ENCODE data around the gene BLMH.

DNA sequence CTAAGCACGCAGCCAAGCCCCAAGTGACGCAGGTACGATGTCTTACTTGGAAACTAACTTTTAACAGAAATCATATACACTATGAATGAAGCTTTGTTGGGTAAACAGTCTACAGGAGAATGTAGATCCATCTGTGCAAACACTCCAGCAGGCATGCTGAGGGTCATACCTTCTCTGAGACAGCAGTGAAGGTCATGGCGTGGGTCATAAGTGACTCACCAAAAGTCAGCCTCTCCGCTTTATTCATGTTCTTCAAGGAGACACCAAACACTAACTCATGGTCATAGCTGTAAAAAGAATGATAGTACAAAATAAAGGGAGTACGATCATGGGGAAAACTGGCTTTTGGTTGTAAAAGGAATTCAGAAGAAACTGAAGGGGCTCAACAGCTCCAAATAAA, 20.6 kb downstream of the BLMH start:
- TF ChIP-seq, protein P1, sequence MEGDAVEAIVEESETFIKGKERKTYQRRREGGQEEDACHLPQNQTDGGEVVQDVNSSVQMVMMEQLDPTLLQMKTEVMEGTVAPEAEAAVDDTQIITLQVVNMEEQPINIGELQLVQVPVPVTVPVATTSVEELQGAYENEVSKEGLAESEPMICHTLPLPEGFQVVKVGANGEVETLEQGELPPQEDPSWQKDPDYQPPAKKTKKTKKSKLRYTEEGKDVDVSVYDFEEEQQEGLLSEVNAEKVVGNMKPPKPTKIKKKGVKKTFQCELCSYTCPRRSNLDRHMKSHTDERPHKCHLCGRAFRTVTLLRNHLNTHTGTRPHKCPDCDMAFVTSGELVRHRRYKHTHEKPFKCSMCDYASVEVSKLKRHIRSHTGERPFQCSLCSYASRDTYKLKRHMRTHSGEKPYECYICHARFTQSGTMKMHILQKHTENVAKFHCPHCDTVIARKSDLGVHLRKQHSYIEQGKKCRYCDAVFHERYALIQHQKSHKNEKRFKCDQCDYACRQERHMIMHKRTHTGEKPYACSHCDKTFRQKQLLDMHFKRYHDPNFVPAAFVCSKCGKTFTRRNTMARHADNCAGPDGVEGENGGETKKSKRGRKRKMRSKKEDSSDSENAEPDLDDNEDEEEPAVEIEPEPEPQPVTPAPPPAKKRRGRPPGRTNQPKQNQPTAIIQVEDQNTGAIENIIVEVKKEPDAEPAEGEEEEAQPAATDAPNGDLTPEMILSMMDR (IDR thresholded peaks at IDR 0.05): no peak
- no peak for TF ChIP-seq SIN3A (IDR thresholded peaks at IDR 0.05; ENCODE audit: borderline replicate concordance, insufficient read depth, low read depth, low read length)
- no peak for TF ChIP-seq POLR2AphosphoS5 (IDR thresholded peaks at IDR 0.05; ENCODE audit: low read depth, low read length)
- no peak for TF ChIP-seq TCF7L2 (IDR thresholded peaks at IDR 0.05; ENCODE audit: low read depth, low read length)

Data from Panc1 (cell line).